ENCODE data around the gene GCGR. TPM values are rescaled to one million over a fixed set of nuclear protein-coding genes. Genes with fewer than 3 reads are reported as not detected.

Gene GCGR
- total RNA-seq, 4 donors from 2014 or later = not detected

DNA sequence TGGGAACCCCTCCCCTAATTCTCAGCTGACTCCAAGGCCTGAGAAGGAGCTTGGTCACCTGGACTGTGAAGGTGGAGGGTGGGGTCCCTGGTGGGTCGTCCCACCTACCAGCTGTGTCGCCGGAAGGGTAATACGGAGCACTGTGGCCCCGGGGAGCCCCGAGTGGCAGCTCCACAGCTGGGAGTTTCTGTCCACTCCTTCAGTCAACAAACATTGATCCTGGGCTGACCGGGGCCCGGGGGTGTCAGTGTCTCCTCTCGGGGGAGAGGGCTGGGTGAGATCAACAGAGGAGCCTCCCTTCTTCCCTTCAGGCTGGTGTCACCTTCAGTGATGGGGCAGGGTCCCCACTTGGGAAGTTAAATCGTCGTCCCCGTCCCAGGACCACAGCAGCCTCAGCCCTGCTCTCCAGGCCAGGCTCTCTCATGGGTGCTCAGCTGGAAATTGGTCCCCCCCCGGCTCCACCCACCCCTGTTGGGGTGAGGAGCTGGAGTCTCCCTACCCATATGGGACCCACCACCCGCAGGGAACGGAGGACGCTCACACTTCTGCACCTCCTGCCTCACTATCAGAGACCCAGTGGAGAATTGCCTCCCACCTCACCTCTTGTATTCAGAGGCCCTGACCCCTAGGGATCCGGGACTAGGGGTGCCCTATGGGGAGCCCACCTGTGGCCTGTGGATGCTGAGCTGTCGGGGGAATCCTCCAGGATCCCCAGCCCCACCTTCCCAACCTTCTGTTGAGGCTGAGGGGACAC is 1.9 kb downstream of the GCGR start:
- Histone ChIP-seq H3K4me1 (peaks cover 0 to 13% of the 10 kb centered on the region in 2 donors), H3K9me3 (no peaks in the 10 kb centered on the region), H3K27me3 (peaks cover 7 to 29% of the 10 kb centered on the region in 2 donors)

DNA sequence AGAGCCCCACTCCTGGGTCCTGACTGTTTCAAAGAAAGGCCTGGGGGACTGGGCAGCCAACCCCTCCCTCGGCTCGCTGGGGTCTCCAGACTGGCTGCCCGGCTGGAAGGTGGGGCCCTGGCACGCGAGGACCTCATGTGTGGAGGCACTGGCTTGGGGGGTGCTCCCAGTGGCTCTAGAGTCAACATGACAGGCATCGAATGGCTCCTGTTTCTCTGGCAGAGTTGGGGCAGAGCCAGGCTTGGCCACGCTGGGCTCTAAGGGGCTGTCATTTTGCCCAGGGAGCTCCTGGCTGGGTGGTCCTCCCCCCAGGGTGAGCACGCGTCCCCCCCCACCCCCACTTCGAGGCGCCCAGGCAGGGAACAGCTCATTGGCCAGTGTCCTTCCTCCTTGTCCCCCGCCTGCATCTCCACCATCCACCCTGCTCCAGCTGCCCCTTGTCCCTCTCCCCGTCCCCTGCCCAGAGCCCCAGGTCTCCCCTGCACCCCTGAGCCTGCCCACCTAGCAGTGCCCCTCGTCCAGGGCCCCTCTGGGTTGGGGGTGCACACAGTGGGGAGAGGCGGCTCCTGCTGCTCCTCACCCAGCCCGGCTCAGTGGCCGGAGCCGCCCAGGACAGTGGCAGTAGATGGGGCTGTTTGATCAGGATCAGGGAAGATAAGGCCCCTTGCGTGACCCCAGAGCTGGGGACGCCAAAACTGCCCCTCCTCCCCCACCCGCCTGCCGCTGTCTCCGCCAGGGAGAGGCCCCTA is 2.7 kb downstream of the GCGR start:
- peaks cover 7 to 29% of the 10 kb centered on the region in 2 donors for H3K27me3 ChIP-seq
- H3K4me1 ChIP-seq = peaks cover 0 to 13% of the 10 kb centered on the region in 2 donors
- H3K9me3 ChIP-seq = no peaks in the 10 kb centered on the region
- H3K36me3 ChIP-seq = no peaks in the 10 kb centered on the region
- H3K4me3 ChIP-seq = no peak overlapping the region
- intact Hi-C loops (cut with DNase I; ENCODE audit: low total_unique reads) = no loop called here
- TF ChIP-seq, protein P1, sequence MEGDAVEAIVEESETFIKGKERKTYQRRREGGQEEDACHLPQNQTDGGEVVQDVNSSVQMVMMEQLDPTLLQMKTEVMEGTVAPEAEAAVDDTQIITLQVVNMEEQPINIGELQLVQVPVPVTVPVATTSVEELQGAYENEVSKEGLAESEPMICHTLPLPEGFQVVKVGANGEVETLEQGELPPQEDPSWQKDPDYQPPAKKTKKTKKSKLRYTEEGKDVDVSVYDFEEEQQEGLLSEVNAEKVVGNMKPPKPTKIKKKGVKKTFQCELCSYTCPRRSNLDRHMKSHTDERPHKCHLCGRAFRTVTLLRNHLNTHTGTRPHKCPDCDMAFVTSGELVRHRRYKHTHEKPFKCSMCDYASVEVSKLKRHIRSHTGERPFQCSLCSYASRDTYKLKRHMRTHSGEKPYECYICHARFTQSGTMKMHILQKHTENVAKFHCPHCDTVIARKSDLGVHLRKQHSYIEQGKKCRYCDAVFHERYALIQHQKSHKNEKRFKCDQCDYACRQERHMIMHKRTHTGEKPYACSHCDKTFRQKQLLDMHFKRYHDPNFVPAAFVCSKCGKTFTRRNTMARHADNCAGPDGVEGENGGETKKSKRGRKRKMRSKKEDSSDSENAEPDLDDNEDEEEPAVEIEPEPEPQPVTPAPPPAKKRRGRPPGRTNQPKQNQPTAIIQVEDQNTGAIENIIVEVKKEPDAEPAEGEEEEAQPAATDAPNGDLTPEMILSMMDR (IDR thresholded peaks at IDR 0.05) = no peak
- TF ChIP-seq POLR2A (IDR thresholded peaks at IDR 0.05) = no peak
- no peak overlapping the region for H3K27ac ChIP-seq
- DNase-seq = no peak

More for the DNA sequence above, 1.9 kb downstream of the GCGR start:
- H3K4me3 ChIP-seq = no peak overlapping the region
- DNase-seq = no peak
- intact Hi-C loops (cut with DNase I; ENCODE audit: low total_unique reads) = no loop called here
- no peaks in the 10 kb centered on the region for H3K36me3 ChIP-seq
- TF ChIP-seq POLR2A (IDR thresholded peaks at IDR 0.05) = no peak
- TF ChIP-seq, protein P1 (IDR thresholded peaks at IDR 0.05) = no peak
- H3K27ac ChIP-seq = no peak overlapping the region

DNA sequence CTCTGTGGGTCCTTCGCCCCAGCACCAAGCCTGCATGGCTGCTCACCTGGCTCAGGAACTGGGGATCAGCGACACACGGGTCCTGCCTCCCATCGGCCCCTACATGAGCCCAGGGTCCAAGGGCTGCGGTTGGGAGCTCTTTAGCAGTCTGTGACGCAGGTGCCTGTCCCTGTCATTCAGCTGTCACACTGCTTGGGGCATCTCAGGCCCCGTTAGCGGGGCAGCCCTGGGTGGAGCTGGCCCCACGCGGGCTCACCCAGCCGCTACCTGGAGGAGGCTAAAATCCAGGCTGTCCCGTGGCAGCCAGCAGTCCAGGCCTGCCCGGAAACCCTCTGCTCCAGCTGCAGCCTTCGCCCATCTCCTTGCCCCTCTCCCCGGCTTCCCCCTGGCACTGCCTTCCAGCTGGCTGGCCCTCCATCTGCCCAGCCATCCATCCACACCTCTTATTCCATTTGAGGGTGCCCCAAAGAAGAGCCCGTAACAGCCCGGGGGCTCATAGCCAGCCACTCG is 3.3 kb downstream of the GCGR start:
- H3K4me1 ChIP-seq = peaks cover 0 to 13% of the 10 kb centered on the region in 2 donors
- intact Hi-C loops (cut with DNase I; ENCODE audit: low total_unique reads) = no loop called here
- no peak for DNase-seq
- H3K36me3 ChIP-seq = no peaks in the 10 kb centered on the region
- no peaks in the 10 kb centered on the region for H3K9me3 ChIP-seq
- TF ChIP-seq POLR2A (IDR thresholded peaks at IDR 0.05) = no peak
- TF ChIP-seq, protein P1 (IDR thresholded peaks at IDR 0.05) = no peak
- no peak overlapping the region for H3K4me3 ChIP-seq
- H3K27ac ChIP-seq = no peak overlapping the region
- peaks cover 7 to 26% of the 10 kb centered on the region in 2 donors for H3K27me3 ChIP-seq

DNA sequence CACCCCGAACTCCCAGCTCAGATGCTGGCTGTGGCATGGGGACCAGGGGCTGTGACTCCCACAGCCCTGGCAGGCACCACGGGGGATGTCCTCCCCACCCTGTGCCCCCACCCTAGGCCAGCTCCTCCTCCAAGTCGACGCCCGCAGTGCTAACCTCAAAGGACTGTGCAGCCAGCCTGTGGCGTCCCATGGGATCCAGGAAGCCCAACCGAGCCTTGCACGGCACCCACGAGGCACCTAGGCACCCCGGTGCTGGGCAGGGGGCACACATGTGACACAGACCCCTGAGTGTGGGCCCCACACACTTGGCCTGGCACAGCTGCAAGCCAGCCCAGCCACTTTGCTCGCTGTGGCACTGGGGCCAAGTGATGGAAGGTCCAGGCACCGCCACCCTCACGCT is 3.9 kb downstream of the GCGR start:
- no peaks in the 10 kb centered on the region for H3K9me3 ChIP-seq
- H3K4me1 ChIP-seq = peaks cover 0 to 13% of the 10 kb centered on the region in 2 donors
- H3K27ac ChIP-seq = no peak overlapping the region
- no peak for DNase-seq
- H3K4me3 ChIP-seq = no peak overlapping the region
- TF ChIP-seq, protein P1 (IDR thresholded peaks at IDR 0.05) = no peak
- no peak for TF ChIP-seq POLR2A (IDR thresholded peaks at IDR 0.05)
- intact Hi-C loops (cut with DNase I; ENCODE audit: low total_unique reads) = no loop called here
- H3K27me3 ChIP-seq = peaks cover 7 to 21% of the 10 kb centered on the region in 2 donors
- no peaks in the 10 kb centered on the region for H3K36me3 ChIP-seq

Measured in uterus (tissue), 4 donors.